CD4-positive, alpha-beta memory T cell (primary cell): ENCODE data around the gene NOP53. TPM values are rescaled to one million over a fixed set of nuclear protein-coding genes. Genes with fewer than 3 reads are reported as not detected.
"Not testable (repeated sequence)": the region's sequence is repeated elsewhere in the genome, so short reads cannot be mapped to it uniquely, and the experiment has no call there.

Source experiments
- CTCF ChIA-PET: fragments of 350-600 bp; sonication (Branson Sonifier 250); formaldehyde crosslinking; loops from one replicate; lab custom pipeline; 2021; ENCODE audit warnings: inconsistent platforms; ENCODE audit not compliant: partially characterized antibody; lab: Charles Lee
- POLR2A ChIA-PET: fragments of 350-600 bp; sonication (Branson Sonifier 250); formaldehyde crosslinking; loops from one replicate; lab custom pipeline; 2021; ENCODE audit not compliant: partially characterized antibody; lab: Charles Lee
- DNase-seq, 5 donors: peaks; one replicate each; pipeline versions ENCODE4 v3.0.0 to v3.0.0-alpha.2; 2020 to 2022; ENCODE audit warnings: mixed read lengths in 1 of 5
- H3K27ac ChIP-seq: one replicate; pipeline ENCODE4 v1.7.0; 2013; ENCODE audit warnings: low read depth, low read length
- H3K27me3 ChIP-seq: 2 replicates; pipeline ENCODE4 v1.7.0; 2013; ENCODE audit warnings: mild to moderate bottlenecking, low read length, moderate library complexity; ENCODE audit not compliant: insufficient read depth
- H3K36me3 ChIP-seq: 2 replicates; pipeline ENCODE4 v1.7.0; 2013; ENCODE audit warnings: mild to moderate bottlenecking, low read length, moderate library complexity; ENCODE audit not compliant: insufficient read depth
- H3K4me1 ChIP-seq: 2 replicates; pipeline ENCODE4 v1.7.0; 2013; ENCODE audit warnings: mild to moderate bottlenecking, low read length, moderate library complexity; ENCODE audit not compliant: insufficient read depth
- H3K4me3 ChIP-seq, 2 donors: one replicate each; pipeline ENCODE4 v1.7.0; 2013; ENCODE audit warnings: low read length in 2 of 2, mild to moderate bottlenecking in 1 of 2
- H3K9me3 ChIP-seq, 2 donors: one replicate each; pipeline ENCODE4 v1.7.0; 2013; ENCODE audit warnings: low read length in 2 of 2, control low read depth in 1 of 2; ENCODE audit not compliant: control insufficient read depth in 1 of 2
- H3K27ac Mint-ChIP-seq, 7 donors: one replicate each; pipeline ENCODE4 v1.8.0; 2020 to 2021; ENCODE audit warnings: mixed read lengths in 7 of 7, mild to moderate bottlenecking in 6 of 7, inconsistent platforms in 3 of 7, moderate library complexity in 3 of 7
- H3K27me3 Mint-ChIP-seq, 2 donors: one replicate each; pipeline ENCODE4 v1.8.0; 2020 to 2021; ENCODE audit warnings: mixed read lengths in 2 of 2
- H3K36me3 Mint-ChIP-seq, 2 donors: one replicate each; pipeline ENCODE4 v1.8.0; 2020 to 2021; ENCODE audit warnings: mixed read lengths in 2 of 2, inconsistent platforms in 1 of 2, mild to moderate bottlenecking in 1 of 2
- H3K4me1 Mint-ChIP-seq, 4 donors: one replicate each; pipeline ENCODE4 v1.8.0; 2020 to 2021; ENCODE audit warnings: mixed read lengths in 4 of 4, mild to moderate bottlenecking in 1 of 4
- H3K4me3 Mint-ChIP-seq, 8 donors: one replicate each; pipeline ENCODE4 v1.8.0; 2020 to 2021; ENCODE audit warnings: mixed read lengths in 8 of 8, mild to moderate bottlenecking in 7 of 8, moderate library complexity in 6 of 8, inconsistent platforms in 3 of 8
- H3K9me3 Mint-ChIP-seq, 8 donors: one replicate each; pipeline ENCODE4 v1.8.0; 2020 to 2021; ENCODE audit warnings: mixed read lengths in 8 of 8, mild to moderate bottlenecking in 5 of 8, inconsistent platforms in 3 of 8, moderate library complexity in 1 of 8
- intact Hi-C: fragments of 100-400 bp; cut with micrococcal nuclease; formaldehyde crosslinking; loops from one replicate; pipeline ENCODE4 v1.15.1; 2023
- polyA plus RNA-seq, 2 donors: library from polyadenylated mRNA; unstranded; fragments of 300-500 nt; fragmentation: Illumina TruSeq; gene quantifications; one replicate each; pipeline ENCODE4 v1.2.3, GENCODE V29; 2021
- total RNA-seq, 2 experiments: library from RNA; stranded (reverse); gene quantifications; one replicate each; pipeline ENCODE4 v1.2.3, GENCODE V29; 2021

NOP53 gene
- total and polyA plus RNA-seq, 4 experiments from 2014 or later, result 156 to 875 (median 544) TPM

DNA sequence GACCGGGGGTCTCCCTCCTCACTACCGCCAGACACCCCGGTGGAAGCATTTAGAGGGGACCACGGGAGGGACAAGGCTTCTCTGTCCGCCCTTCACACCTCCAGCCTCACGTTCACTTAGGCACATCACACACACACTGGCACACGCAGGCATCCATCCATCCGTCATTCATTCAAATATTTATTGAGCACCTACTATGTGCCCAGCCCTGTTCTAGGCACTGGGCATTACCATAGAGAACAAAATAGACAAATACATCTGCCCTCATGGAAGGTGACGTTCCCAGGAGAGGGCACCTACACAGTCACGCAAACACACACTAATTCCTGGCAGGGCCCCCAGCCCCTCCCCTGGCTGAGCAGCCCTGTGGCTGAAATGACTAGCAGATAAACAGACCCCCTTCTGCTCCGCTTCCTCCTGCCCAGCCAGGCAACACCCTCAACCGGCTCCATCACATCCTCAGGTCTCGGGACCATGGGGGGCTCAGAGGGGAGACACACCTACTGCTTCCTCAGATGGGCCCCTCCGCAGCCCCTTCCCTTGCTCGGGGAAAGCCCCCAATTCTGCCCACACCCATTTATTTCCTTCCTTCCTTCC, 3.7 kb upstream of the NOP53 start:
- H3K27ac Mint-ChIP-seq, result peak overlapping the region in 3 of 7 donors; percentile 59 to 85 (median 73)
- no peak overlapping the region for H3K4me3 ChIP-seq
- intact Hi-C loops, result loop anchor here (10.0 kb wide), 1 partner anchor 137 kb away; the partner anchor contains the start of gene BICRA
- H3K4me1 ChIP-seq, result peaks cover 31% of the 10 kb centered on the region
- no peaks in the 10 kb centered on the region for H3K9me3 Mint-ChIP-seq
- peaks cover 6 to 23% (median 15%) of the 10 kb centered on the region in 4 donors for H3K4me1 Mint-ChIP-seq
- ChIA-PET CTCF (interaction anchor here (0.7 to 1.6 kb wide), 3 partner anchors 9 to 226 kb away, joined by 3 read pairs; no protein-coding TSS in a partner anchor), POLR2A (no interaction called here)
- H3K27ac ChIP-seq, result no peak overlapping the region
- H3K36me3 ChIP-seq, result no peaks in the 10 kb centered on the region
- DNase-seq, result no peak
- no peaks in the 10 kb centered on the region for H3K27me3 ChIP-seq
- H3K36me3 Mint-ChIP-seq, result peaks cover 0 to 5% of the 10 kb centered on the region in 2 donors
- peaks cover 0 to 3% of the 10 kb centered on the region in 2 donors for H3K27me3 Mint-ChIP-seq
- H3K9me3 ChIP-seq, result no peaks in the 10 kb centered on the region
- peak overlapping the region in 7 of 8 donors; percentile 11 to 77 (median 35) for H3K4me3 Mint-ChIP-seq

- Mint-ChIP-seq H3K4me1 (peaks cover 10 to 29% (median 19%) of the 10 kb centered on the region in 4 donors), H3K27ac (peak overlapping the region in 3 of 7 donors; percentile 35 to 85 (median 62)), H3K9me3 (no peaks in the 10 kb centered on the region), H3K36me3 (peaks cover 0 to 8% of the 10 kb centered on the region in 2 donors), H3K27me3 (peaks cover 0 to 3% of the 10 kb centered on the region in 2 donors), H3K4me3 (peak overlapping the region; percentile 10 to 86 (median 67))
- CTCF ChIA-PET, result interaction anchor here (1.2 to 4.7 kb wide), 4 partner anchors 10 to 308 kb away, joined by 3 to 44 read pairs (median 7); partner anchors contain the start of gene EHD2
- Histone ChIP-seq H3K27ac (no peak overlapping the region), H3K36me3 (no peaks in the 10 kb centered on the region), H3K4me1 (peaks cover 40% of the 10 kb centered on the region), H3K27me3 (no peaks in the 10 kb centered on the region), H3K4me3 (no peak overlapping the region), H3K9me3 (no peaks in the 10 kb centered on the region)
- DNase-seq, result no peak
- intact Hi-C loops, result loop anchor here (1.0 to 10.0 kb wide), 4 partner anchors 29 to 306 kb away; partner anchors contain the start of genes BICRA and EHD2
- POLR2A ChIA-PET, result interaction anchor here (1.0 kb wide), 1 partner anchor 36 kb away, joined by 3 read pairs; the partner anchor contains the start of gene SELENOW
Observed at GRCh38 chr19:47742634-47743033, 2.7 kb upstream of the NOP53 start.

DNA sequence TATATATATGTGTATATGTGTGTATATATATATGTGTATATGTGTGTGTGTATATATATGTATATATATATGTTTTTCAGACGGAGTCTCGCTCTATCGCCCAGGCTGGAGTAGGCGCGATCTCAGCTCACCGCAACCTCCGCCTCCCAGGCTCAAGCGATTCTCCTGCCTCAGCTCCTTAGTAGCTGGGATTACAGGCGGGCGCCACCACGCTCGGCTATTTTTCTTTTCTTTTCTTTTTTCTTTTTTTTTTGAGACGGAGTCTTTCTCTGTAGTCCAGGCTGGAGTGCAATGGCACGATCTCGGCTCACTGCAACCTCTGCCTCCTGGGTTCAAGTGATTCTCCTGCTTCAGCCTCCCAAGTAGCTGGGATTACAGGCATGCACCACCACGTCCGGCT, 783 bp downstream of the NOP53 start:
- peak overlapping the region; percentile 97 to 100 (median 99) for H3K4me3 Mint-ChIP-seq
- ChIA-PET CTCF (interaction anchor here (0.9 to 4.7 kb wide), 5 partner anchors 21 to 310 kb away, joined by 3 to 44 read pairs (median 3); partner anchors contain the start of gene EHD2), POLR2A (interaction anchor here (1.0 to 2.8 kb wide), 7 partner anchors 12 to 262 kb away, joined by 3 to 14 read pairs (median 4); partner anchors contain the start of genes KPTN and SELENOW)
- not testable (repeated sequence) for DNase-seq, H3K9me3 Mint-ChIP-seq, H3K27me3 Mint-ChIP-seq, H3K9me3 ChIP-seq, H3K27me3 ChIP-seq, H3K27ac ChIP-seq
- H3K4me1 ChIP-seq, result peaks cover 54% of the 10 kb centered on the region
- H3K27ac Mint-ChIP-seq, result peak overlapping the region; percentile 98 to 100 (median 100)
- peaks cover 32% of the 10 kb centered on the region for H3K36me3 ChIP-seq
- peak overlapping the region in 1 of 2 donors; percentile 91 for H3K4me3 ChIP-seq
- H3K36me3 Mint-ChIP-seq, result peaks cover 10 to 32% of the 10 kb centered on the region in 2 donors
- intact Hi-C loops, result loop anchor here (10.0 kb wide), 1 partner anchor 141 kb away; the partner anchor contains the start of gene BICRA
- H3K4me1 Mint-ChIP-seq, result peaks cover 18 to 49% (median 31%) of the 10 kb centered on the region in 4 donors

- POLR2A ChIA-PET, result no interaction called here
- Histone ChIP-seq H3K9me3 (no peaks in the 10 kb centered on the region), H3K27me3 (no peaks in the 10 kb centered on the region), H3K4me1 (peaks cover 40% of the 10 kb centered on the region), H3K36me3 (peaks cover 62% of the 10 kb centered on the region), H3K27ac (no peak overlapping the region), H3K4me3 (no peak overlapping the region)
- Mint-ChIP-seq H3K4me3 (peak overlapping the region in 4 of 8 donors; percentile 10 to 66 (median 48)), H3K4me1 (peaks cover 16 to 35% (median 22%) of the 10 kb centered on the region in 4 donors), H3K36me3 (peaks cover 27 to 58% of the 10 kb centered on the region in 2 donors), H3K27me3 (peaks cover 0 to 3% of the 10 kb centered on the region in 2 donors), H3K9me3 (no peaks in the 10 kb centered on the region), H3K27ac (peak overlapping the region in 6 of 7 donors; percentile 58 to 90 (median 72))
- intact Hi-C loops, result loop anchor here (10.0 kb wide), 1 partner anchor 145 kb away; the partner anchor contains the start of gene BICRA
- DNase-seq, result no peak
- CTCF ChIA-PET, result no interaction called here
Observed at GRCh38 chr19:47749326-47749725, 4.0 kb downstream of the NOP53 start.

- no peaks in the 10 kb centered on the region for H3K9me3 Mint-ChIP-seq
- H3K36me3 Mint-ChIP-seq, result peaks cover 27 to 53% of the 10 kb centered on the region in 2 donors
Observed at GRCh38 chr19:47750752-47751151, 5.4 kb downstream of the NOP53 start.

DNA sequence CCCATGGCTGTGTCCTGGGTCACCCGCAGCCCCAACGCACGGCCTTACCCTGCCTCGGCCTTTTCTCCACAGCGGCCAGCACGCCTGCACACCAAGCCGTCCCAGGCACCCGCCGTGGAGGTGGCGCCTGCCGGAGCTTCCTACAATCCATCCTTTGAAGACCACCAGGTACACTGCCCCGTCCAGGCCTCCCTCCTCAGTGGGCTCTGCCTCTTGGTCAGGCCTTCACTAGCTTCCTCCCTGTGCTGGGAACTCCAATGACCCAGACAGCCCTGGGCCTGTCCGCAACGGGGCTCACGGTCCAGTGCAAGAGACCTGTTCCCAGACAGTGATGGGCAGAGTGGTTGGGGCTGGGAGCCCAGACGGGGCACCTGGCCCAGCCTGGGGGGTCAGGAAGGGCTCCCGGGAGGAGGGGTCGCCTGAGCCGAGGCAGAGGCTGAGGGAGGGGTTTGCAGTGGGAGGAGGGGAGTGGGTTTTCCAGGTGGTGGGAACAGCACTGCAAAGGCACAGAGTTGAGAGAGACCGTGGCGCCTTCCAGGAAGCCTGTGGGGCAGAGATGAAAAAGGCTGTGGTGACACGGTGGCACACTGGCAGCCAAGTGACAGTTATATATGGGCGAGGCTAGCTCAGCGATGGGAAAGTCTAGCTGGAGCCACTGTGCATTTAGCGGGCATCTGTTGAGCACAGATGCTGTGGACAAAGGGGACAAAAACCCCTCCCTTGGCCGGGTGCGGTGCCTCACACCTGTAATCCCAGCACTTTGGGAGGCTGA, 7.3 kb downstream of the NOP53 start:
- intact Hi-C loops, result no loop called here
- H3K27ac ChIP-seq, result no peak overlapping the region
- Mint-ChIP-seq H3K4me3 (no peak overlapping the region), H3K36me3 (peaks cover 35 to 62% of the 10 kb centered on the region in 2 donors), H3K9me3 (peaks cover 0 to 3% (median 0%) of the 10 kb centered on the region in 8 donors), H3K27me3 (no peaks in the 10 kb centered on the region), H3K4me1 (peaks cover 8 to 20% (median 12%) of the 10 kb centered on the region in 4 donors), H3K27ac (peak overlapping the region in 4 of 7 donors; percentile 18 to 74 (median 41))
- no peak for DNase-seq
- ChIA-PET POLR2A (no interaction called here), CTCF (no interaction called here)
- no peaks in the 10 kb centered on the region for H3K9me3 ChIP-seq
- H3K4me1 ChIP-seq, result peaks cover 14% of the 10 kb centered on the region
- no peaks in the 10 kb centered on the region for H3K27me3 ChIP-seq
- peaks cover 90% of the 10 kb centered on the region for H3K36me3 ChIP-seq
- H3K4me3 ChIP-seq, result no peak overlapping the region

More at GRCh38 chr19:47750752-47751151, 5.4 kb downstream of the NOP53 start:
- Mint-ChIP-seq H3K27me3 (no peaks in the 10 kb centered on the region), H3K4me1 (peaks cover 12 to 28% (median 17%) of the 10 kb centered on the region in 4 donors), H3K4me3 (no peak overlapping the region), H3K27ac (peak overlapping the region in 1 of 7 donors; percentile 74)
- ChIA-PET CTCF (no interaction called here), POLR2A (interaction anchor here (1.2 kb wide), 1 partner anchor 15 kb away, joined by 3 read pairs; no protein-coding TSS in a partner anchor)
- Histone ChIP-seq H3K9me3 (no peaks in the 10 kb centered on the region), H3K4me3 (no peak overlapping the region), H3K36me3 (peaks cover 73% of the 10 kb centered on the region), H3K27ac (no peak overlapping the region), H3K27me3 (no peaks in the 10 kb centered on the region), H3K4me1 (peaks cover 31% of the 10 kb centered on the region)
- DNase-seq, result no peak
- intact Hi-C loops, result no loop called here
